ENCODE measurements around the gene EMD.

EMD gene

DNA sequence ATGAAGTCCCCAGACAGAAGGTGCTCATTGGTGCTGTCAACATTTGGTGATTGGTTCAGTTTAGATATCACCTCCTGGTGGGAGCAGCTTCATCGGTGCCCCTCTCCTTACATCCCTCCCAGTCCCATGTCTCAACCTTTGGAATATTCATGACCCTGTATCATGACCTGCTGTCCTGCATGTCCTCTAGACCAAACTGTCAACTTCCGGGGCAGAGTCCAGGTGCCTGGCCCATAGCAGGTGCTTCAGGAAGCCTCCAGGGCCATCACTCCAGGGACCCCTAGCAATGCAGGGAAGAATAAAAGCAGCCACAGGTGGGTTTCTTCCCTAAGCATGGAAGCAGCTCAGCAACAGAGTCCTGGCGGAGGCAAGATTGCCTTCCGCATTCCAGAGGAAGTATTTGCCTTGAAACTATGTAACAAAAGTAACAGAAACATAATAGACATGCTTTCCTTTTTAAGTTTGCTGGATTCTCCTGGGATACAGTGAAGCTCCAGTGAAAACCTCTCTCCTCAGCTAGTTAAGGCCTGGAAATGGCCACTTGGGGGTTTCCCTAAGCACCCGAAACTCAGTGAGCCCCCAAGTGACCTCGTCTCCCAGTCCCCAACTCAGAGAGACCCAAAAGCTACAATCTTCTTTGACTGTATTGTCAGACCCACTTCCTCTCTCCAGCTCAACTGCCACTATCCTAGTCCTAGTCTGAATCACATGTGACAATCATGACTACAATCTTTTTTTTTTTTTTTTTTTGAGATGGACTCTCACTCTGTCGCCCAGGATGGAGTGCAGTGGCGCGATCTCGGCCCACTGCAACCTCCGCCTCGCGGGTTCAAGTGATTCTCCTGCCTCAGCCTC lies 48.0 kb downstream of the EMD start:
- no peak for DNase-seq

DNA sequence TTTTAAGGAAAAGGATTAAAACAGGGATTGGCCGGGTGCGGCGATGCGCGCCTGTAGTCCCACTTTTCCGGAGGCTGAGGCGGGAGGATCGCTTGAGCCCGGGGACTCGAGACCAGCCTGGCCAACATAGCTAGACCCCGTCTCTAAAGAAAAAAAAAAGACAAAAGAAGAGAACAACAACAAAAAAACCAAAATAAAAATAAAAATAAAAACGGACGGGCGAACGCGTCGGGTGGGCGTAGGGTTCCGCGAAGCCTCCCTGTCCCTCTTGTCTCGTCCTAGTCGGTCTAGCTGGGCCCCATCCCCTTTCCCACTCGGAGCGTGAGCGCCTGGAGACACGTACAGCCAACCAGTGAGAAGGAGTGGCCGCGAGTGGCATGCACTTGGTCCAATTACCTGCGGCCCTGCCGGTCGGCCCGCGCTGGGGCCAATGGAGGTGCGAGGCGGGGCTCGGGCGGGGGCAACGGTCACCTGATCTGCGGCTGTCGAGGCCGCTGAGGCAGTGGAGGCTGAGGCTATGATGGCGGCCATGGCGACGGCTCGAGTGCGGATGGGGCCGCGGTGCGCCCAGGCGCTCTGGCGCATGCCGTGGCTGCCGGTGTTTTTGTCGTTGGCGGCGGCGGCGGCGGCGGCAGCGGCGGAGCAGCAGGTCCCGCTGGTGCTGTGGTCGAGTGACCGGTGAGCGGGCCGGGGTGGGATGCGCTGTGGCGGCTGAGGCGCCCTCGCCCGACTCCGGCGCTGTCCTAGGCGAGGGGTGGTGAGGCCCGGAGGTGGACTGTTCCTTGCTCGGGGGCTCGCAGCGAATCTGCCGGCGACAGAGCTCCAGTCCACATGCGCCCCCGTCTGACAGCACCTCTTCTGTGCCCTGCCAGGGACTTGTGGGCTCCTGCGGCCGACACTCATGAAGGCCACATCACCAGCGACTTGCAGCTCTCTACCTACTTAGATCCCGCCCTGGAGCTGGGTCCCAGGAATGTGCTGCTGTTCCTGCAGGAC lies 49.4 kb downstream of the EMD start, which contains the start of gene ATP6AP1:
TSS of gene ATP6AP1 (plus strand) at position 502 of the 996 bp plus-strand sequence. CDS start at position 518, 16 bp downstream.
- DNase-seq = peak; percentile 88

DNA sequence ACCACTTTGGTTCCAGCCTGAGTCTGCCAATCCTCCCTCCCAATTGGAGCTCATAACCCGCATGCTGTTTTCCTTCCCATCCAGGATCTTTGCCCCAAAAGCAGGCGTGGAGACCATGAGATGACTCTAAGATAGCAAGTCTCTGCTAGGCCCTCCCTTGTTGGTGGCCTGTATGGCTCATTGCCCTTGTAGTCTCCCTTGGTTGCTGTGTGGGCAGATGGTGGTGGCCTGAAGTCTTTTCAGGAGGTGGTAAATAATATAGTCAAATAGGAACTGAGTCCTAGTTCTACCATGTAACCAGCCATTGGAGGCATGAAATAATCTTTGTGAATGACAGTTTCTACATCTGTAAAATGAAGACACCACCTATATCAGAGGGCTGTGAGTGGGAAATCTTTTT lies 50.6 kb downstream of the EMD start:
- no peak for DNase-seq

DNA sequence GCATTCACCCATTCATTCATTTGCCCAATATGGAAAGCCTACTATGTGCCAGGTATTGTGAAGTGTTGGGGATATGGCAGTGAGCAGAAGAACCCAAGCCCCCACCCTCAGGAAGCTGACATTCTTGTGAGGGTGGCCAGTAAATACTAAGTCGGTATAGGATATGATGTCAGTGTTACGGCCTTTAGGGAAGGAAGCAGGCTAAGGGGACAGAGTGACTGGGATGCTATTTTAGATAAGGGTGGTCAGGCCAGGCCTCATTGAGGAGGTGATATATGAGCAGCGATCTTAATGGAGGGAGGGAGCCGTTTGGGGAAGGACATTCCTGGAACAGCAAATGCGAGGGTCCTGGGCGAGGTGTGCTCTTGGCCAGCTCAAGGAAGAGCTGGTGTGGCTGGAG lies 51.4 kb downstream of the EMD start:
- DNase-seq = no peak

DNA sequence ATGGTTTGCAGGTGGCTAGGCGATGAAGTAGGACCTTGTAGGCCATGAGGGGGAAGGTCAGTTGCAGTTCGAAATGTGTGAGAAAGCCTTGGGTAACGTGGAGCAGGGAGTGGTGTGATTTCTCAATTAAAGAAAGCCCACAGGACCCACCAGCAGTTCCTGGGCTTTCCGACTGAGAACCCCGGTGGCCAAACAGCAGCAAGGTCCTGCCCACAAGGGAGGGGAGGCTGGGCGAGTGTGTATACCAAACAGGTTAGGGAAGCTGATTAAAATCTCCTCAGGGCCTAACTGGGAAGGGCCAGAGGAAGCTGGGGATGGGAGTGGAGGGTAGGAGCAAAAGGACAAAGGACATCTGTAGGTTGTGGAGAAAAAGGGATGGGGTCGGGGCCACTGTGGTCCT lies 51.8 kb downstream of the EMD start:
- DNase-seq = no peak

Measured in central memory CD4-positive, alpha-beta T cell (primary cell).